Endothelial cell of coronary artery (primary cell): Measurements from ENCODE around the gene RAG2. TPM values are rescaled to one million over a fixed set of nuclear protein-coding genes. Genes with fewer than 3 reads are reported as not detected.

Experiments
- total RNA-seq: library from RNA; depleted of rRNA; stranded (reverse); fragments of >200 nt; gene quantifications from 2 replicates; pipeline ENCODE4 v1.2.3, GENCODE V29; 2014

RAG2 gene
- total RNA-seq: not detected in 2 replicates

DNA sequence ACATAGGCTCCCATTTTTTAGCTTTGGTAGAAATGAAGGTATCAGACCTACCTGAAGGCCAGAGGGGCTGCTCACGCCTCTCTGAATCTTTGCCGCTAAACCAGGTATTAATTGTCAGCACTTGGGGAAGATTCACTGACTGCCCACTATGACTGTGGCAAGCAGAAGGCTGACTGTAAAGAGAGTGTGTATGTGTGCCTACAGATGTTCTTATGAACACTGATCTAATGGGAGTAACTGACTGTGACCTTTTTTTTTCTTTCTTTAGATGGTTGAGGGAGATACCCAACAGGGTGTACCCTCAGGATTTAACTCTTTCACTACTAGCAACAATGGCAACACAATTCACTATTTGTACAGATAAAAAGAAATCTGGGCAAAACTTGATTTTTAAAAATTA, at the start of gene RAG2:
Gene RAG2, minus strand, starts transcription at position 186 of the 400 bp plus-strand sequence. CDS start 4,068 bp downstream, outside the sequence.

DNA sequence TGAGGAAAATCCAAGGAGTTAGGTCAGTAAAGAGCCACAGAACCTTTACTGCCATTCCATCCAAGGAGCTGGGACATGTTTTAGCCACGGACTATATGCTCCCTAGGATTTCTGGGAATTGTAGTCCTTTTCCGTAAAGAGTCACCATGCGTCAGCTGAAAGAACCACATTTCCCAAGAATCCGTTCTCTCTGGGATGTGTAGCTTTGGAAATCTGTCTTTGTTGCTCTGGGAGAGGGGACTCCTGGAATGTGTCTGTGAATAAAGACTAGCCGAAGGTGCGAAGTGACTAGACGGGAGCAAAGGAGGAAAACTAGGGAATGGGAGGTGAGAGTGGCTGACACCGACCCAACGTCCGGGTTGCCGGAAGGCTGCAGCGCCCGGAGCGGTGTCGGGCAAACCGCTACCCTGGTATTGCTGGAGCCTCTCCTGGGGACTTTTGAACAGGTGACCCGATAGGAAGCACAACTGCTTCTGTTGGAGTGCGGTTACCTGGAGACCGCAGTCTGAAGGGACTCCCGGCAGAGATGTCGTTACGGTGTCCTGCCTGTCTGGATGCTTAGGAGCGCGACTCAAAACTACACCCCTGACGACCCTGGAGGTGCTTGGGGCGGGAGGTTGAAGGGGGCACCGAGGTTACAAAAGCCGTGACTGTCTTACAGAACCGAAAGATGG, 3.6 kb downstream of the RAG2 start, which contains the start of gene IFTAP:
Gene IFTAP, plus strand, starts transcription at position 187 of the 674 bp plus-strand sequence. CDS start 15,602 bp downstream, outside the sequence.

DNA sequence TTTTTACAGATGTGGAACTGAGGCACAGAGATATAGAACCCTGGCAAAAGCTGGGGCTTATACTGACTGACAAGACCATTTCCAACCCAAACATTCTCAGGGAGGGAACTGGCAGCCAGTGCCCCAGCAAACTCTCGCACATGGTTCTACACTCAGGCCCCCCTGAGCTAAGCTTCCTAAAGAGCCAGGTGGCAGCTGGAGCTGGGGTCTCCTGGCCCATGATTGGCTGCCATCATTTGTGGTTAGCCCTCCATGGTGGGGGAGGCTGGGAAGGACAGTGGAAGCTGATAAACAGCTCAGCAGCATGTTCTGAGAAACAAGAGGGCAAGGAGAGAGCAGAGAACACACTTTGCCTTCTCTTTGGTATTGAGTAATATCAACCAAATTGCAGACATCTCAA, 30.3 kb downstream of the RAG2 start, which contains the start of gene RAG1:
Gene RAG1, plus strand, starts transcription at position 314 of the 400 bp plus-strand sequence. CDS start 5,298 bp downstream, outside the sequence.

Other genes with a start within 250 kb of the RAG2 start
- gene TRAF6, start 88.0 kb downstream of the RAG2 start, total RNA-seq: 7.3 and 7.7 TPM in 2 replicates
- 0.75 and 0.99 TPM in 2 replicates for gene RAG1, start 30.2 kb downstream of the RAG2 start, total RNA-seq
- 37.5 and 39.7 TPM in 2 replicates for gene IFTAP, start 3.7 kb downstream of the RAG2 start, total RNA-seq